PFSK-1 (cell line): ENCODE measurements around the gene SNRPB.

Experiments
- POLR2AphosphoS5 ChIP-seq: IDR thresholded peaks from 2 replicates; pipeline ENCODE4 v1.6.1; 2012; ENCODE audit warnings: low read depth, mild to moderate bottlenecking, control low read depth, low read length, moderate library complexity
- TF ChIP-seq, protein P1 (sequence below), 2 experiments: IDR thresholded peaks; 2 replicates each; pipeline versions ENCODE4 v1.6.1 to v1.8.0; 2011 to 2012; ENCODE audit warnings: low read depth in 2 of 2, low read length in 2 of 2, control low read depth in 1 of 2, inconsistent platforms in 1 of 2, mild to moderate bottlenecking in 1 of 2, moderate library complexity in 1 of 2; ENCODE audit not compliant: insufficient read depth in 1 of 2

DNA sequence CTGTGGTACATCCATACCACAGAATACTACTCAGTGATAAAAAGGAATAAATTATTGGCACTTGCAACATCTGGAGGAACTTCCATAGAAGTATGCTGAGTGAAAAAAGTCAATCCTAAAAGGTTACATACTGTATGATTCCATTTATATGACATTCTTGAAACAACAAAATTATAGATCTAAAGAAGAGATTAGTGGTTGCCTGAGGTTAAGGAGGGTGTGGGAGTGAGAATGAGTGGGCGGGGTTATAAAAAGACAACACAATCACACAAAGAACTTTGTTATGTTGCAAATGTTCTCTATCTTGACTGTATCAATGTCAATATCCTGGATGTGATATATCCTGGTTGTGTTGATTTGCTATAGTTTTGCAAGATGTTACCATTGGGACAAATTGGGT, 21.2 kb downstream of the SNRPB start:
- TF ChIP-seq, protein P1, sequence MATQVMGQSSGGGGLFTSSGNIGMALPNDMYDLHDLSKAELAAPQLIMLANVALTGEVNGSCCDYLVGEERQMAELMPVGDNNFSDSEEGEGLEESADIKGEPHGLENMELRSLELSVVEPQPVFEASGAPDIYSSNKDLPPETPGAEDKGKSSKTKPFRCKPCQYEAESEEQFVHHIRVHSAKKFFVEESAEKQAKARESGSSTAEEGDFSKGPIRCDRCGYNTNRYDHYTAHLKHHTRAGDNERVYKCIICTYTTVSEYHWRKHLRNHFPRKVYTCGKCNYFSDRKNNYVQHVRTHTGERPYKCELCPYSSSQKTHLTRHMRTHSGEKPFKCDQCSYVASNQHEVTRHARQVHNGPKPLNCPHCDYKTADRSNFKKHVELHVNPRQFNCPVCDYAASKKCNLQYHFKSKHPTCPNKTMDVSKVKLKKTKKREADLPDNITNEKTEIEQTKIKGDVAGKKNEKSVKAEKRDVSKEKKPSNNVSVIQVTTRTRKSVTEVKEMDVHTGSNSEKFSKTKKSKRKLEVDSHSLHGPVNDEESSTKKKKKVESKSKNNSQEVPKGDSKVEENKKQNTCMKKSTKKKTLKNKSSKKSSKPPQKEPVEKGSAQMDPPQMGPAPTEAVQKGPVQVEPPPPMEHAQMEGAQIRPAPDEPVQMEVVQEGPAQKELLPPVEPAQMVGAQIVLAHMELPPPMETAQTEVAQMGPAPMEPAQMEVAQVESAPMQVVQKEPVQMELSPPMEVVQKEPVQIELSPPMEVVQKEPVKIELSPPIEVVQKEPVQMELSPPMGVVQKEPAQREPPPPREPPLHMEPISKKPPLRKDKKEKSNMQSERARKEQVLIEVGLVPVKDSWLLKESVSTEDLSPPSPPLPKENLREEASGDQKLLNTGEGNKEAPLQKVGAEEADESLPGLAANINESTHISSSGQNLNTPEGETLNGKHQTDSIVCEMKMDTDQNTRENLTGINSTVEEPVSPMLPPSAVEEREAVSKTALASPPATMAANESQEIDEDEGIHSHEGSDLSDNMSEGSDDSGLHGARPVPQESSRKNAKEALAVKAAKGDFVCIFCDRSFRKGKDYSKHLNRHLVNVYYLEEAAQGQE (IDR thresholded peaks at IDR 0.05; ENCODE audit: insufficient read depth in 1 of 2, low read depth in 2 of 2, low read length in 2 of 2): no peak
- no peak for TF ChIP-seq POLR2AphosphoS5
